Dermis microvascular lymphatic vessel endothelial cell (primary cell): ENCODE data around the gene VRK3. TPM values are rescaled to one million over a fixed set of nuclear protein-coding genes. Genes with fewer than 3 reads are reported as not detected.
"Not testable (repeated sequence)": the region's sequence is repeated elsewhere in the genome, so short reads cannot be mapped to it uniquely, and the experiment has no call there.

Experiments
- DNase-seq, 2 donors: peaks; one replicate each; pipeline versions ENCODE4 v3.0.0 to v3.0.0-alpha.2; 2010; ENCODE audit warnings: low read depth in 2 of 2
- total RNA-seq: library from RNA; depleted of rRNA; stranded (reverse); fragments of >200 nt; gene quantifications from 2 replicates; pipeline ENCODE4 v1.2.1, GENCODE V29; 2014

The VRK3 gene
- total RNA-seq, 1 donor from 2014 or later = 15.0 TPM

GRCh38 chr19:49988433-49988832 is 36.7 kb downstream of the VRK3 start:
- no peak for DNase-seq

GRCh38 chr19:49988007-49988406 is 37.2 kb downstream of the VRK3 start:
- no peak for DNase-seq

GRCh38 chr19:49987159-49987698 is 37.9 kb downstream of the VRK3 start:
- peak; percentile 90 to 94 for DNase-seq

- DNase-seq = no peak
These were observed 38.8 kb downstream of the VRK3 start for GRCh38 chr19:49986354-49986753.

- DNase-seq = peak in 1 of 2 donors; percentile 12
These were observed 39.3 kb downstream of the VRK3 start for GRCh38 chr19:49985871-49986270.

- DNase-seq = no peak
These were observed 40.7 kb downstream of the VRK3 start for GRCh38 chr19:49984491-49984890.

- peak; percentile 18 to 54 for DNase-seq
These were observed 41.4 kb downstream of the VRK3 start for GRCh38 chr19:49983645-49984229.

- no peak for DNase-seq
These were observed 43.3 kb downstream of the VRK3 start for GRCh38 chr19:49981603-49982593.

- no peak for DNase-seq
These were observed 46.8 kb downstream of the VRK3 start for GRCh38 chr19:49978324-49978723.

- DNase-seq = no peak
These were observed 47.3 kb downstream of the VRK3 start for GRCh38 chr19:49977881-49978280.

- DNase-seq = no peak
These were observed 48.1 kb downstream of the VRK3 start for GRCh38 chr19:49977076-49977475.

GRCh38 chr19:49976496-49976895 is 48.7 kb downstream of the VRK3 start:
- no peak for DNase-seq

- DNase-seq = no peak
These were observed 50.1 kb downstream of the VRK3 start for GRCh38 chr19:49975051-49975450.

GRCh38 chr19:49973987-49974386 is 51.2 kb downstream of the VRK3 start:
- DNase-seq = no peak

GRCh38 chr19:49972841-49973240 is 52.3 kb downstream of the VRK3 start:
- DNase-seq = no peak

- DNase-seq = no peak
These were observed 53.2 kb downstream of the VRK3 start for GRCh38 chr19:49971991-49972411.

GRCh38 chr19:49969355-49969754 is 55.8 kb downstream of the VRK3 start:
- not testable (repeated sequence) for DNase-seq

GRCh38 chr19:49968279-49968922 is 56.8 kb downstream of the VRK3 start:
- DNase-seq = no peak

GRCh38 chr19:49960980-49961379 is 64.2 kb downstream of the VRK3 start, which contains the start of gene SIGLEC11:
Gene SIGLEC11 (minus strand): TSS chr19:49961172. CDS start chr19:49961081, 91 bp downstream.
- DNase-seq = not testable (repeated sequence)

GRCh38 chr19:49959892-49960291 is 65.3 kb downstream of the VRK3 start:
- DNase-seq = not testable (repeated sequence)

- DNase-seq = not testable (repeated sequence)
These were observed 66.6 kb downstream of the VRK3 start for GRCh38 chr19:49958596-49958995.

- not testable (repeated sequence) for DNase-seq
These were observed 67.0 kb downstream of the VRK3 start for GRCh38 chr19:49958144-49958543.
